AG04450 (cell line): ENCODE results near the gene QRFP. TPM values are rescaled to one million over a fixed set of nuclear protein-coding genes. Genes with fewer than 3 reads are reported as not detected.

Experiments
- CTCF ChIA-PET: fragments of 300-600, 350-600 bp; formaldehyde crosslinking; extraction: SDS; loops from one replicate; lab custom pipeline; 2022; ENCODE audit warnings: antibody characterized with exemption, inconsistent platforms; lab: Charles Lee
- POLR2A ChIA-PET: fragments of 350-600 bp; formaldehyde crosslinking; extraction: SDS; loops from one replicate; lab custom pipeline; 2021; ENCODE audit warnings: antibody characterized with exemption, inconsistent platforms; lab: Yijun Ruan, JAX
- DNase-seq: peaks from one replicate; pipeline ENCODE4 v3.0.0-alpha.2; 2011; ENCODE audit warnings: low read depth, low spot score
- H3K27ac ChIP-seq: one replicate; pipeline ENCODE4 v1.5.1; 2012; ENCODE audit warnings: low read depth, low read length, control low read depth
- H3K27me3 ChIP-seq: one replicate; pipeline ENCODE4 v1.6.0; 2012; ENCODE audit warnings: low read length; ENCODE audit not compliant: control insufficient read depth, insufficient read depth
- H3K4me3 ChIP-seq: 2 replicates; pipeline ENCODE4 v1.5.1; 2011; ENCODE audit warnings: mild to moderate bottlenecking, low read depth, low read length, control low read depth
- H3K9me3 ChIP-seq: 2 replicates; pipeline ENCODE4 v1.5.1; 2012; ENCODE audit warnings: low read length; ENCODE audit not compliant: control insufficient read depth, insufficient read depth
- CTCF ChIP-seq: IDR thresholded peaks from 2 replicates; pipeline ENCODE4 v1.5.1; 2011; ENCODE audit warnings: low read depth, low read length, control low read depth, inconsistent platforms
- polyA plus RNA-seq: library from polyadenylated mRNA; depleted of rRNA; stranded (reverse); fragments of >200 nt; gene quantifications from 2 replicates; pipeline ENCODE4 v1.2.3, GENCODE V29; 2011; rRNA removed

Gene QRFP
- polyA plus RNA-seq, 1 experiment, result not detected

DNA sequence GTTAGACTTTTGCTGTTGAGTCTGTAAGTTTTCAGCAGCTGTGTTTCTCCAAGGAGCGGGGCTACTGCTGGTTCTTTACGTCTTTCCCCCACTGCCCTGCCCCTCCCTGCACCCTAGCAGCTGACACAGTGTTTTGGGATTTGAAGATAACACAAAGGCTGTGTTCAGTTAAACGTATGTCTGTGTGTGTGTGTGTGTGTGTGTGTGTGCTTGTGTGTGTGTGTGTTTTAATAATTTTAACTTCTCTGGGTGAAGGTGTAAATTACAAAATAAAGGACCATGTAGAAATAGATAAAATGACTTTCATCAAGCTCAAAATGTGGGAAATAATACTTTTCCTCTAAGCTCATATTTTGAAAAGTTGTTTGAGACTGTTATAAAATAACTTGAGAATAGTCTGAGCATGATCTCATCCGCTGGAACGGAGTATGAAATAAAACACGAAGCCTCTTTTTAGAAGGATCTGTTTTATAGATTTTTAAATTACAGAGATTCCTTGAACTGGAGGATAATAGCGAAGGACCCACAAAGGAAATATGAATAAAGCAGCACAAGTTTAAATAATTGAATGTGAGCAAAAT lies 50.6 kb downstream of the QRFP start:
- H3K9me3 ChIP-seq, result no peaks in the 10 kb centered on the region
- ChIA-PET POLR2A (interaction anchor here (0.6 to 1.6 kb wide), 12 partner anchors 9 to 977 kb away, joined by 3 to 10 read pairs (median 3); no protein-coding TSS in a partner anchor), CTCF (interaction anchor here (0.7 to 1.9 kb wide), 8 partner anchors 20 to 200 kb away, joined by 4 to 11 read pairs (median 6); no protein-coding TSS in a partner anchor)
- peak overlapping the region; percentile 98 for H3K27ac ChIP-seq
- no peak for TF ChIP-seq CTCF
- H3K4me3 ChIP-seq, result peak overlapping the region; percentile 46
- no peaks in the 10 kb centered on the region for H3K27me3 ChIP-seq
- no peak for DNase-seq

- no peaks in the 10 kb centered on the region for H3K9me3 ChIP-seq
- DNase-seq, result no peak
- ChIA-PET POLR2A (interaction anchor here (1.0 to 1.5 kb wide), 4 partner anchors 9 to 104 kb away, joined by 3 to 10 read pairs (median 4); no protein-coding TSS in a partner anchor), CTCF (interaction anchor here (0.6 to 1.9 kb wide), 8 partner anchors 21 to 144 kb away, joined by 3 to 11 read pairs (median 6); no protein-coding TSS in a partner anchor)
- no peaks in the 10 kb centered on the region for H3K27me3 ChIP-seq
- TF ChIP-seq CTCF, result no peak
- H3K27ac ChIP-seq, result peak overlapping the region; percentile 68
- H3K4me3 ChIP-seq, result peak overlapping the region; percentile 5; the same call in 1 of the 2 replicates
Observed at GRCh38 chr9:130845254-130845653, 51.4 kb downstream of the QRFP start.

- H3K9me3 ChIP-seq, result no peaks in the 10 kb centered on the region
- DNase-seq, result no peak
- ChIA-PET POLR2A (no interaction called here), CTCF (interaction anchor here (2.1 to 5.2 kb wide), 2 partner anchors 22 to 143 kb away, joined by 7 to 29 read pairs; no protein-coding TSS in a partner anchor)
- TF ChIP-seq CTCF, result no peak
- H3K27me3 ChIP-seq, result no peaks in the 10 kb centered on the region
- peak overlapping the region; percentile 40 for H3K27ac ChIP-seq
- no peak overlapping the region for H3K4me3 ChIP-seq
Observed at GRCh38 chr9:130844044-130844451, 52.6 kb downstream of the QRFP start.

GRCh38 chr9:130843049-130843908 lies 53.3 kb downstream of the QRFP start:
- Histone ChIP-seq H3K27me3 (no peaks in the 10 kb centered on the region), H3K9me3 (no peaks in the 10 kb centered on the region), H3K4me3 (no peak overlapping the region), H3K27ac (no peak overlapping the region)
- POLR2A ChIA-PET, result no interaction called here
- CTCF ChIA-PET, result interaction anchor here (2.1 to 5.2 kb wide), 2 partner anchors 23 to 142 kb away, joined by 7 to 29 read pairs; no protein-coding TSS in a partner anchor
- no peak for DNase-seq
- no peak for TF ChIP-seq CTCF

Other genes with a start within 250 kb of the QRFP start
- gene PRDM12, start 232.2 kb downstream of the QRFP start, polyA plus RNA-seq, result not detected in 2 replicates
- gene EXOSC2, start 203.0 kb downstream of the QRFP start, polyA plus RNA-seq, result 22.9 and 29.5 TPM in 2 replicates
- gene ABL1, start 61.6 kb downstream of the QRFP start, polyA plus RNA-seq, result 37.5 and 51.3 TPM in 2 replicates
- gene FIBCD1, start 42.4 kb upstream of the QRFP start, polyA plus RNA-seq, result 2.2 and 3.2 TPM in 2 replicates
- not detected in 2 replicates for gene LAMC3, start 112.4 kb upstream of the QRFP start, polyA plus RNA-seq
- 0.30 and 0.31 TPM in 2 replicates for gene AIF1L, start 199.7 kb upstream of the QRFP start, polyA plus RNA-seq
- gene NUP214, start 228.8 kb upstream of the QRFP start, polyA plus RNA-seq, result 7.9 and 12.4 TPM in 2 replicates